Liver (tissue), 9 donors: Measurements from ENCODE around the gene ADAMTS6. TPM values are rescaled to one million over a fixed set of nuclear protein-coding genes. Genes with fewer than 3 reads are reported as not detected.
A peak's percentile ranks its signal among the peaks of the same experiment; 100 is the strongest.

Experiments used
- DNase-seq: peaks from one replicate; pipeline ENCODE4 v3.0.0-alpha.2; 2017; ENCODE audit warnings: low spot score
- H3K27ac ChIP-seq, 2 donors: one replicate each; pipeline ENCODE4 v1.7.0; 2013; ENCODE audit warnings: inconsistent platforms in 2 of 2, low read length in 2 of 2, control low read depth in 1 of 2, low read depth in 1 of 2, mild to moderate bottlenecking in 1 of 2
- H3K27me3 ChIP-seq, 4 donors: one replicate each; pipeline versions ENCODE4 v1.6.1 to v1.7.0; 2013; ENCODE audit warnings: low read length in 3 of 4, inconsistent platforms in 1 of 4, mild to moderate bottlenecking in 1 of 4, moderate library complexity in 1 of 4; ENCODE audit not compliant: control insufficient read depth in 4 of 4, insufficient read depth in 4 of 4
- H3K36me3 ChIP-seq, 4 donors: one replicate each; pipeline versions ENCODE4 v1.6.1 to v1.7.0; 2013; ENCODE audit warnings: low read length in 3 of 4, mild to moderate bottlenecking in 3 of 4, low read depth in 1 of 4, moderate library complexity in 1 of 4; ENCODE audit not compliant: control insufficient read depth in 4 of 4, insufficient read depth in 3 of 4
- H3K4me1 ChIP-seq, 4 donors: one replicate each; pipeline versions ENCODE4 v1.6.1 to v1.7.0; 2013; ENCODE audit warnings: low read length in 3 of 4, mild to moderate bottlenecking in 3 of 4, moderate library complexity in 1 of 4; ENCODE audit not compliant: control insufficient read depth in 4 of 4, insufficient read depth in 4 of 4
- H3K4me3 ChIP-seq, 3 donors: one replicate each; pipeline versions ENCODE4 v1.6.1 to v1.7.0; 2013; ENCODE audit warnings: low read length in 3 of 3, control low read depth in 1 of 3, low read depth in 1 of 3, mild to moderate bottlenecking in 1 of 3
- H3K9ac ChIP-seq, 2 donors: one replicate each; pipeline ENCODE4 v1.7.0; 2013; ENCODE audit warnings: low read length in 2 of 2, mild to moderate bottlenecking in 2 of 2, moderate library complexity in 2 of 2, control low read depth in 1 of 2, low read depth in 1 of 2
- H3K9me3 ChIP-seq, 4 donors: one replicate each; pipeline versions ENCODE4 v1.6.1 to v1.7.0; 2013; ENCODE audit warnings: low read length in 3 of 4; ENCODE audit not compliant: control insufficient read depth in 4 of 4
- EGR1 ChIP-seq, 2 donors: IDR thresholded peaks; 2 replicates each; pipeline ENCODE4 v1.6.1; 2016 to 2018; ENCODE audit warnings: antibody characterized with exemption in 2 of 2, low read depth in 2 of 2
- FOXA2 ChIP-seq: IDR thresholded peaks from 2 replicates; pipeline ENCODE4 v1.6.1; 2016; ENCODE audit warnings: antibody characterized with exemption
- GABPA ChIP-seq, 2 donors: IDR thresholded peaks in 1 of 2; conservative IDR thresholded peaks in 1 of 2; 2 replicates each; pipeline ENCODE4 v1.6.1; 2016; ENCODE audit warnings: antibody characterized with exemption in 2 of 2, mild to moderate bottlenecking in 1 of 2, moderate library complexity in 1 of 2
- HNF4A ChIP-seq, 2 donors: conservative IDR thresholded peaks; 2 replicates each; pipeline ENCODE4 v1.6.1; 2016; ENCODE audit warnings: antibody characterized with exemption in 2 of 2, mild to moderate bottlenecking in 2 of 2
- JUND ChIP-seq, 2 donors: IDR thresholded peaks; 2 replicates each; pipeline ENCODE4 v1.6.1; 2016; ENCODE audit warnings: antibody characterized with exemption in 2 of 2
- RXRA ChIP-seq, 2 donors: IDR thresholded peaks; 2 replicates each; pipeline ENCODE4 v1.6.1; 2017 to 2018; ENCODE audit warnings: antibody characterized with exemption in 2 of 2, mild to moderate bottlenecking in 1 of 2
- TAF1 ChIP-seq: conservative IDR thresholded peaks from 2 replicates; pipeline ENCODE4 v1.6.1; 2016; ENCODE audit warnings: antibody characterized with exemption, mild to moderate bottlenecking
- YY1 ChIP-seq: IDR thresholded peaks from 2 replicates; pipeline ENCODE4 v1.6.1; 2016; ENCODE audit warnings: antibody characterized with exemption, mild to moderate bottlenecking
- ZBTB33 ChIP-seq: IDR thresholded peaks from 2 replicates; pipeline ENCODE4 v1.6.1; 2016; ENCODE audit warnings: antibody characterized with exemption
- WGBS: extraction: QIAGEN DNeasy Blood & Tissue Kit; methylation state at CpG from one replicate; pipeline ENCODE4 v1.1.7; 2013; 5-methylcytosine and 5-hydroxymethylcytosine counted together
- polyA plus RNA-seq, 2 donors: library from polyadenylated mRNA; stranded (reverse) in 1 of 2; unstranded in 1 of 2; fragments of 200-250 nt in 1 of 2; fragments of >200 nt in 1 of 2; fragmentation: Nextera tagmentation in 1 of 2; extraction: Ambion mirVana in 1 of 2; gene quantifications; one replicate each; pipeline versions ENCODE4 v1.2.1 to v1.2.3, GENCODE V29; 2013 to 2015
- total RNA-seq, 2 donors: library from RNA; depleted of rRNA; stranded (reverse); fragments of >200 nt; gene quantifications; one replicate each; pipeline ENCODE4 v1.2.3, GENCODE V29; 2014
- TF ChIP-seq, protein P1 (sequence below): IDR thresholded peaks from 2 replicates; pipeline ENCODE4 v1.6.1; 2016; ENCODE audit warnings: antibody characterized with exemption, mild to moderate bottlenecking
- donor health status: healthy.
- donor health status: healthy.
- donor health status: healthy.
- donor health status: healthy.
- donor health status: healthy.

ADAMTS6 gene
- total and polyA plus RNA-seq, 4 donors = 0.06 to 2.0 (median 0.59) TPM

- TF ChIP-seq, protein P1, sequence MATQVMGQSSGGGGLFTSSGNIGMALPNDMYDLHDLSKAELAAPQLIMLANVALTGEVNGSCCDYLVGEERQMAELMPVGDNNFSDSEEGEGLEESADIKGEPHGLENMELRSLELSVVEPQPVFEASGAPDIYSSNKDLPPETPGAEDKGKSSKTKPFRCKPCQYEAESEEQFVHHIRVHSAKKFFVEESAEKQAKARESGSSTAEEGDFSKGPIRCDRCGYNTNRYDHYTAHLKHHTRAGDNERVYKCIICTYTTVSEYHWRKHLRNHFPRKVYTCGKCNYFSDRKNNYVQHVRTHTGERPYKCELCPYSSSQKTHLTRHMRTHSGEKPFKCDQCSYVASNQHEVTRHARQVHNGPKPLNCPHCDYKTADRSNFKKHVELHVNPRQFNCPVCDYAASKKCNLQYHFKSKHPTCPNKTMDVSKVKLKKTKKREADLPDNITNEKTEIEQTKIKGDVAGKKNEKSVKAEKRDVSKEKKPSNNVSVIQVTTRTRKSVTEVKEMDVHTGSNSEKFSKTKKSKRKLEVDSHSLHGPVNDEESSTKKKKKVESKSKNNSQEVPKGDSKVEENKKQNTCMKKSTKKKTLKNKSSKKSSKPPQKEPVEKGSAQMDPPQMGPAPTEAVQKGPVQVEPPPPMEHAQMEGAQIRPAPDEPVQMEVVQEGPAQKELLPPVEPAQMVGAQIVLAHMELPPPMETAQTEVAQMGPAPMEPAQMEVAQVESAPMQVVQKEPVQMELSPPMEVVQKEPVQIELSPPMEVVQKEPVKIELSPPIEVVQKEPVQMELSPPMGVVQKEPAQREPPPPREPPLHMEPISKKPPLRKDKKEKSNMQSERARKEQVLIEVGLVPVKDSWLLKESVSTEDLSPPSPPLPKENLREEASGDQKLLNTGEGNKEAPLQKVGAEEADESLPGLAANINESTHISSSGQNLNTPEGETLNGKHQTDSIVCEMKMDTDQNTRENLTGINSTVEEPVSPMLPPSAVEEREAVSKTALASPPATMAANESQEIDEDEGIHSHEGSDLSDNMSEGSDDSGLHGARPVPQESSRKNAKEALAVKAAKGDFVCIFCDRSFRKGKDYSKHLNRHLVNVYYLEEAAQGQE = no peak
- no peak for TF ChIP-seq TAF1
Measured at GRCh38 chr5:65483546-65484346, 2.0 kb upstream of the ADAMTS6 start (continued).

DNA sequence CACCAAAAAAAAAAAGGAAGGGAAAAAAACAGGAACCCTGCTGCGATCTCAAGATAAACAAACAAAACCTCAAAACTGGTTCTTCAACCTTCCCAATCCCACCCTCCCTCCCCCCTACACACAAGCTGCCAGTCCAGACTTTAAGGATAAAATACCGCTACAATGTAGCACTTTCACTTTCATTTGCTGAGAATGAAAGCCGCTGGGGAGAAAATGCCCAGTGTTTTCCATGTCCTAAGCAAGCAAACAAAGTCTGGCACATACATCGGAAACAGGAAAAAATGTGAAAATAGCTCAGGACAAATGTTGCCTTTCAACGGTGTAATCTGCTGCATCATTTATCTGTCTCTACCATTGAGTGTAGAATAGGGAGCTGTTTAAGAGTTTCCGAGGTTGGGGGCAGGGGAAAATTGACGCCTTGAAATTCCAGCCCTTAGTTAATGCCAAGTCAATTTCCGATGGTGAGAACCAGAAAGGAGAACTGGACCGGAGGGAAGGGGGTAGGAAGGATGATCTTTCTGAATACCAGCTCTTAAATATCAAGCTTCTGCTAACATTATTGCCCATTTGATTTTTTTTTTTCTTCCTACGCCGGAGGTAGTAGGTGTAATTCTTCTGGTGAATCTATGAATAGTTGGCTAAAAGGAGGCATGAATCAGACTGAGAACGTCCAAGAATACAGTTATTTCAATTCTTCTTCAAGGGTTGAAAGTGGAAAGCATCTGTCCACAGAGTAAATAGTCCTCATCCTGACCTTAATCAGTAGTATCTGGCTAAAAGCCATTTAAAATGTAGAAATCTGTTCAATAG, 1.2 kb upstream of the ADAMTS6 start:
- H3K4me1 ChIP-seq = peaks cover 3 to 30% (median 20%) of the 10 kb centered on the region in 4 donors
- H3K27me3 ChIP-seq = no peaks in the 10 kb centered on the region
- peak overlapping the region; percentile 89 to 93 for H3K9ac ChIP-seq
- H3K9me3 ChIP-seq = no peaks in the 10 kb centered on the region
- peak overlapping the region; percentile 75 to 97 (median 82) for H3K4me3 ChIP-seq
- TF ChIP-seq ZBTB33 (no peak), EGR1 (IDR thresholded peaks at IDR 0.05; ENCODE audit: low read depth in 2 of 2) (no peak), RXRA (IDR thresholded peaks at IDR 0.05) (peak in 1 of 2 donors; percentile 38), YY1 (peak; percentile 45)
- WGBS = under 1% methylated on average over 12 of the region's 12 CpGs
- peak overlapping the region; percentile 91 to 98 for H3K27ac ChIP-seq
- DNase-seq = no peak
- H3K36me3 ChIP-seq = no peaks in the 10 kb centered on the region

DNA sequence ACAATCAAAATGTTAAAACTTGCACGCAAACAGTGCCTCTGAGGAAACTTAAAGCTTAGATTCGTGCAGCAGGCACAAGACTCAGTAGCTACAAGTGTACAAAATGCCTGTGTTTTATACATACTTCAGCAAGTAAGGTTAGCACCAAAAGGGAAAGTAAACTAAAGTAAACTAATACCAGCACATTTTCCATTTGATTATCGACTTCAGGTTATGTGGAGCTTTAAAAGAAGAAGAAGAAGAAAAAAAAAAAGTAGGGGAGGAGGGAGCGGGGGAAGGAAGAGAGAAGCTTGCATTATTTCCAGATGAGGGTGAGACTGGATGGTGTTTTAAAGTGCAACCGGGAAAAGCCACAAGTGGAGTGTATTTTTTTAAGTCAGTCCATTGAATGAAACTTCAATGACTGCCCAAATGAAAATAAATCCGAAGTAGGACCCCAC, 596 bp upstream of the ADAMTS6 start:
- Histone ChIP-seq H3K4me3 (peak overlapping the region; percentile 75 to 97 (median 82)), H3K9ac (peak overlapping the region; percentile 89 to 93), H3K27me3 (no peaks in the 10 kb centered on the region), H3K9me3 (no peaks in the 10 kb centered on the region), H3K4me1 (peaks cover 3 to 30% (median 20%) of the 10 kb centered on the region in 4 donors), H3K36me3 (no peaks in the 10 kb centered on the region), H3K27ac (peak overlapping the region; percentile 91 to 98)
- 0% methylated on average over 6 of the region's 6 CpGs for WGBS
- no peak for TF ChIP-seq TAF1
- DNase-seq = no peak

- peak overlapping the region; percentile 91 to 98 for H3K27ac ChIP-seq
- DNase-seq = no peak
- no peaks in the 10 kb centered on the region for H3K36me3 ChIP-seq
- TF ChIP-seq JUND (IDR thresholded peaks at IDR 0.05) = no peak
- no peak for TF ChIP-seq EGR1 (IDR thresholded peaks at IDR 0.05; ENCODE audit: low read depth in 2 of 2)
- TF ChIP-seq GABPA (IDR thresholded peaks at IDR 0.05 in 1 of 2, conservative IDR thresholded peaks at IDR 0.05 in 1 of 2) = no peak
- TF ChIP-seq HNF4A (conservative IDR thresholded peaks at IDR 0.05) = no peak
- TF ChIP-seq TAF1 = no peak
- TF ChIP-seq, protein P1 = no peak
- no peak for TF ChIP-seq FOXA2
- H3K9ac ChIP-seq = peak overlapping the region; percentile 86 to 89
- H3K4me3 ChIP-seq = peak overlapping the region; percentile 44 to 97 (median 82)
- H3K27me3 ChIP-seq = no peaks in the 10 kb centered on the region
- H3K4me1 ChIP-seq = peaks cover 3 to 30% (median 20%) of the 10 kb centered on the region in 4 donors
- WGBS = 1% methylated on average over 7 of the region's 7 CpGs
- no peaks in the 10 kb centered on the region for H3K9me3 ChIP-seq
Measured at GRCh38 chr5:65481171-65481581, 544 bp downstream of the ADAMTS6 start.
